Pancreas (tissue), 10 donors: ENCODE measurements around the gene PXMP2. TPM values are rescaled to one million over a fixed set of nuclear protein-coding genes. Genes with fewer than 3 reads are reported as not detected.

Experiments
- ATAC-seq, 4 donors: fragments of 200-7000 bp; cut with Tn5 transposase; one replicate each; pipeline versions ENCODE4 v1.8.0 to v1.9.1; 2020; ENCODE audit warnings: mild to moderate bottlenecking in 4 of 4, moderate library complexity in 4 of 4
- DNase-seq, 6 donors: peaks; one replicate each; pipeline ENCODE4 v3.0.0-alpha.2; 2020
- FAIRE-seq: peaks from 2 replicates; lab custom pipeline; 2012; peaks lifted over from hg19 to GRCh38; lab: Jason Lieb, UNC
- H3K27ac ChIP-seq, 4 donors: fragments of 200-600 bp; sonication (generic); 1 replicate in 3 of 4; 2 replicates in 1 of 4; pipeline versions ENCODE4 v1.5.0 to v1.8.0; 2020
- H3K27me3 ChIP-seq, 4 donors: fragments of 200-600 bp; one replicate each; pipeline ENCODE4 v1.8.0; 2021
- H3K36me3 ChIP-seq, 3 donors: fragments of 200-600 bp; sonication (generic) in 1 of 3; one replicate each; pipeline versions ENCODE4 v1.5.0 to v1.8.0; 2020 to 2021
- H3K4me1 ChIP-seq, 3 donors: fragments of 200-600 bp; one replicate each; pipeline ENCODE4 v1.8.0; 2021
- H3K4me3 ChIP-seq, 4 donors: fragments of 200-600 bp; sonication (generic) in 2 of 4; one replicate each; pipeline versions ENCODE4 v1.5.0 to v1.8.0; 2020 to 2021
- H3K9me3 ChIP-seq, 4 donors: fragments of 200-600 bp; one replicate each; pipeline ENCODE4 v1.8.0; 2021
- CTCF ChIP-seq, 4 donors: fragments of 200-600 bp; sonication (generic) in 3 of 4; IDR thresholded peaks; one replicate each; pipeline versions ENCODE4 v1.5.0 to v1.8.0; 2021; ENCODE audit warnings: antibody characterized with exemption in 4 of 4
- WGBS, 2 donors: extraction: QIAGEN DNeasy Blood & Tissue Kit; methylation state at CpG; one replicate each; pipeline ENCODE4 v1.1.7; 2013; 5-methylcytosine and 5-hydroxymethylcytosine counted together
- intact Hi-C, 3 donors: fragments of 100-400 bp; cut with DNase I; formaldehyde crosslinking; loops; one replicate each; pipeline versions ENCODE4 v1.11.1 to v1.14.2; 2022
- polyA plus RNA-seq, 2 donors: library from polyadenylated mRNA; stranded (reverse); fragments of 200-250 nt; gene quantifications; one replicate each; pipeline ENCODE4 v1.2.3, GENCODE V29; 2013
- total RNA-seq, 6 donors: library from RNA; stranded (reverse); fragmentation: NEBNext Ultra II Directional in 4 of 6; extraction: Animal tissue kit (Norgen Biotek cat#: 25700) in 4 of 6; gene quantifications; one replicate each; pipeline versions ENCODE4 v1.2.1 to v1.2.4, GENCODE V29; 2021 to 2023
- donor health status: healthy with polysubstance abuse.
- donor health status: DM: no; HTN: no; CAD: no; lungs with moderate emphysema.
- donor health status: DM: no; HTN: no; CAD: no.
- donor health status: control.
- donor health status: control.
- donor health status: Bipolar disorder and iron deficiency.
- donor health status: DM: yes; HTN: yes; CAD: no.
- donor health status: DM: no; HTN: no; CAD: no.
- donor health status: DM: no; HTN: no; CAD: no.
- donor health status: DM: yes; HTN: yes; CAD: no.

PXMP2 gene
- total and polyA plus RNA-seq, 8 donors = 7.7 to 27.1 (median 13.3) TPM

- no peak for TF ChIP-seq CTCF (IDR thresholded peaks at IDR 0.05)
- H3K27me3 ChIP-seq = no peaks in the 10 kb centered on the region
- H3K4me3 ChIP-seq = no peak overlapping the region
- WGBS, 2 donors = 91 to 94% methylated on average over 20 to 21 of the region's 21 CpGs
- ATAC-seq = no peak
- FAIRE-seq = no peak
- H3K27ac ChIP-seq = no peak overlapping the region
- intact Hi-C loops = no loop called here
- DNase-seq = no peak
- H3K9me3 ChIP-seq = no peaks in the 10 kb centered on the region
- H3K36me3 ChIP-seq = peaks cover 0 to 35% (median 0%) of the 10 kb centered on the region in 3 donors
- H3K4me1 ChIP-seq = no peaks in the 10 kb centered on the region
These were observed 22.9 kb upstream of the PXMP2 start for GRCh38 chr12:132664206-132665148.

- Histone ChIP-seq H3K4me1 (no peaks in the 10 kb centered on the region), H3K36me3 (peaks cover 0 to 35% (median 0%) of the 10 kb centered on the region in 3 donors), H3K27ac (no peak overlapping the region), H3K27me3 (no peaks in the 10 kb centered on the region), H3K9me3 (no peaks in the 10 kb centered on the region), H3K4me3 (no peak overlapping the region)
- no peak for DNase-seq
- ATAC-seq = no peak
- intact Hi-C loops = no loop called here
- 94 to 97% methylated on average over 13 of the region's 13 CpGs for WGBS, 2 donors
- no peak for TF ChIP-seq CTCF (IDR thresholded peaks at IDR 0.05)
- no peak for FAIRE-seq
These were observed 22.3 kb upstream of the PXMP2 start for GRCh38 chr12:132665149-132665491.

- Histone ChIP-seq H3K36me3 (peaks cover 0 to 28% (median 0%) of the 10 kb centered on the region in 3 donors), H3K27me3 (no peaks in the 10 kb centered on the region), H3K9me3 (no peaks in the 10 kb centered on the region), H3K27ac (no peak overlapping the region), H3K4me1 (no peaks in the 10 kb centered on the region), H3K4me3 (no peak overlapping the region)
- WGBS, 2 donors = 97% methylated on average over 6 of the region's 6 CpGs
- no peak for TF ChIP-seq CTCF (IDR thresholded peaks at IDR 0.05)
- ATAC-seq = no peak
- FAIRE-seq = no peak
- intact Hi-C loops = no loop called here
- DNase-seq = no peak
These were observed 21.6 kb upstream of the PXMP2 start for GRCh38 chr12:132665794-132666193.

GRCh38 chr12:132668191-132669088 is 18.9 kb upstream of the PXMP2 start:
- H3K36me3 ChIP-seq = peaks cover 0 to 30% (median 0%) of the 10 kb centered on the region in 3 donors
- WGBS, 2 donors = 95 to 97% methylated on average over 30 of the region's 30 CpGs
- FAIRE-seq = no peak

More at GRCh38 chr12:132668191-132669088, 18.9 kb upstream of the PXMP2 start:
- Histone ChIP-seq H3K27me3 (no peaks in the 10 kb centered on the region), H3K27ac (no peak overlapping the region), H3K4me3 (no peak overlapping the region), H3K9me3 (no peaks in the 10 kb centered on the region), H3K4me1 (no peaks in the 10 kb centered on the region)
- TF ChIP-seq CTCF (IDR thresholded peaks at IDR 0.05) = no peak
- no peak for ATAC-seq
- intact Hi-C loops = no loop called here
- DNase-seq = no peak
